GM21423 (cell line): Measurements from ENCODE around the gene PALLD.
A peak's percentile ranks its signal among the peaks of the same experiment; 100 is the strongest.
"Not testable (repeated sequence)": the region's sequence is repeated elsewhere in the genome, so short reads cannot be mapped to it uniquely, and the experiment has no call there.

Experiments used
- ATAC-seq: cut with Tn5 transposase; IDR thresholded peaks from one replicate; pipeline ENCODE4 v1.9.1; 2021; ENCODE audit warnings: mild to moderate bottlenecking, moderate library complexity; ENCODE audit not compliant: unreplicated experiment

The PALLD gene

DNA sequence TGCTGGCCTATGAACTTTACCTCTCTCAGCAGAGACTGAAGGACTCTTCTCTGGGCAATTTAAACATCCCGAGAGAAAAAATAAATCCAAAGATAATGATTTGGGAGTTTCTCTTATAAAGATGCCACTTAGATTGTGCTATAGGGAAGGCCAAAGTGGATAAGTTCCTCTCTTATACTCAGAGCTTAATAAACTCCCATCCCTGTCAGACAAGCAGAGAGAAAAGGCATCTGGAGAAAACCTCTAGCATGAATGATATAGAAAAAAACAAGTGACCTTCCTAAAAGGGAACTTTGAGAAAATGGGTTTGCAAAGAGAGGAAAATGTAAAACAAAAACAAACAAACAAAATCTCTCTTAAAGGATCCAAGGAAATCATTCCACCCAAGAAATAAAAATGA, 199.4 kb downstream of the PALLD start:
- no peak for ATAC-seq

DNA sequence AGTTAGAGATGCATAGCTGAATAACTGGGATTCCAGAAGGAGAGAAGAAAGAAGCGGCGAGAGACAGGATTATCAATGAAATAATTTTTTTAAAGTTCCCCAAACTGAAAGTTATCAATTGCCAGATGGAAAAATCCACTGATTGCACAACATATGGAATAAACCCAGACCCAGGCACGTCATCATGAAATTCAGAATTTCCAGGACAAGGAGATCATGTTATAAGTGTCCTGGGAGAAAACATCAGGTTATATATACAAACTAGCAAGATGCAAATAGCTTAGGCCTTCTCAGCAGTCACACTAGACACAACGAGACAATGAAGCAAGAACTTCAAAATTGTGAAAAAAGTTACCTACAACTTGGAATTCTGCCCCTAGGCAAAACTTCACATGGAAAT, 200.0 kb downstream of the PALLD start:
- ATAC-seq = no peak

DNA sequence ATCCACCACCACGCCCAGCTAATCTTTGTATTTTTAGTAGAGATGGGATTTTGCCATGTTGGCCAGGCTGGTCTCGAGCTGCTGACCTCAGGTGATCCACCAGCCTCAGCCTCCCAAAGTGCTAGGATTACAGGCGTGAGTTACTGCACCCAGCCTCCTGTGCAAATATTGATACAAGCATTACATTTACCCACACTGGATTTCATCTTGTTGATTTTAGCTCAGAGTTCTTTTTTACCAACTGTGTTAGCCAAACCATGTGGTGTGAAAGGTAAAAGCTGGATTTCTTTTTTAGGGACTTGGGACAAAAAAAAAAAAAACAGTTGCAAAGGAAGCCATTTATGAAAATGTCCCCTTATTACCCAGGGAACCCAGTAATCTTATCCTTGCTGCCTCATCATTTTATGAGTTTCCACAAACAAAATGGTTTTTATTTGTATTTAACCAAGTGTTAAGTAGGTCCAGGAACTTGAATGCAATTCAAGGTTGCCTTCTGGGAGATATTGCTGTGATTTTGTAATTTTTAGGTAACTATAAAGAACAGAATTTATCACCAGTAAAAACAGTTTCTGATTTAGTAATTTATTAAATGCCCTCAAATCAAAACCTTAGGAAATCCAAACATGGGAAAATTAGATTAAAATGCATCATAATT, 202.5 kb downstream of the PALLD start:
- no peak for ATAC-seq

DNA sequence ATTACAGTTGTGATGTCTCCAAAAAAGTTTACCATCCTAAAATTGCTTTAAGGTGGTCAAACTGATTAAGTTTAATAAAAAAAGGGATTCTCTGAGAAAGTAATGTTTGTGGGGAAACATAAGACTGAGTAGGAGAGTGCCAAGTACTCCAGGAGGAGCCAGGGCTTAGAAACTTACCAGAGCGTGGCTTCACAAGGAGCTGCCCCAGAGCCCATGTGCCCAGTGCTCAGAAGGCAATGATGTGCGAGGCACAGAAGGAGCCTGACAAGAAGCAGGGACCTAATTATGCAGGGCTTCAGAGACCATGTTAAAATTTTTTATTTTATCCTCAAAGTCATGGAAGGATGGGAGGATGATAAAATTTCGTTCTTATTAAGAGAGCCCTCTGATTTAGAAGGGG, 204.2 kb downstream of the PALLD start:
- ATAC-seq = no peak

DNA sequence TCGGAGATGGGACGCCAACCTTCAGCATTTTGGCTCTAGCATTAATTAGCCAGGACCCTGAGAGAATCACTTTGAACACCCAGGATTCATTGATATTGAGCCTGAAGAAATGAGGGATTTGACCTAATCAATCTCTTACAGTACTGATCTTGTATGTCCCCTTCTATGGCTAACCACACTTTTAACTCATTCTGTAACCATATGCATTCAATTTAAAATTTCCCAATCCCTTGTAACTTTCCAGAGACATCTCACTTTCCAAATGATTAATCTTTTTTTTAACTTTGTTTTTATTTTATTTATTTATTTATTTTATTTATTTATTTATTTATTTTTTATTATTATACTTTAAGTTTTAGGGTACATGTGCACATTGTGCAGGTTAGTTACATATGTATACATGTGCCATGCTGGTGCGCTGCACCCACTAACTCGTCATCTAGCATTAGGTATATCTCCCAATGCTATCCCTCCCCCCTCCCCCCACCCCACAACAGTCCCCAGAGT, 205.8 kb downstream of the PALLD start:
- not testable (repeated sequence) for ATAC-seq

DNA sequence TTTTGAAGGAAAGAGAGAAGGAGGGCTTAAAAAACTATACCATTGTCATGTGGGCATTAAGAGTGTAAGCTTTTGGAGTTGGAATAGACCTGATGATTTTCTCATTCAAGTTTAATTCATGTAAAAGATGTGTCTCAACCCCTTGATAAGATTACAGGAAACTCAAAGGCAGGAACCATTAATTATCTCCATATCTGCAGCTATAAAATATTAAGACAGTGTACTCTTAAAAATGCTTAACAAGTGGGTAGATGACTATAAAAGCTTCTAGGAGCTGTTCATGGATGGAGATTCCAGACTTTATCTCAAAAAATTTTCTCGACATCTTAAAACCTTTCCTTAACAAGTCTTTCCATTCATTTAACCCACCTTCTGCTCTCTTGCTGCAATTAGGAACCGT, 208.3 kb downstream of the PALLD start:
- ATAC-seq = no peak

DNA sequence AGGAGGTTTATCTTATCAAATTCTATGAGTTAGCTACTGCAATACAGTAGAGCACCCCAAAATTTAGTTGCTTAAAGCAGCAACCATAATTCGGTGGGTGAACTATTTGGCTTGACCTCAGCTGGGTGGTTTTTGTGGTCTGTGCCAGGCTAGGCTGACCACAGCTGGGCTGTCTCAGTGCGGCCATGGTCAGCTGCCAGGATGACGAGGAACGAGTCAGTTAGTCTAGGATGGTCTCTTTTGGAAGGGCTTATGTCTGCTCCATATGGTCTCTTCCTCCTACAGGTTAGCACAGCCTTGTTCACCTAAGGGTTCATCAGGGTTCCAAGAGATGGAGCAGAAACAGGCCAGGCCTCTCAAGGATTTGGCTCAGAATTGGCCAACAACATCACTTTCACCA, 210.4 kb downstream of the PALLD start:
- ATAC-seq = no peak

DNA sequence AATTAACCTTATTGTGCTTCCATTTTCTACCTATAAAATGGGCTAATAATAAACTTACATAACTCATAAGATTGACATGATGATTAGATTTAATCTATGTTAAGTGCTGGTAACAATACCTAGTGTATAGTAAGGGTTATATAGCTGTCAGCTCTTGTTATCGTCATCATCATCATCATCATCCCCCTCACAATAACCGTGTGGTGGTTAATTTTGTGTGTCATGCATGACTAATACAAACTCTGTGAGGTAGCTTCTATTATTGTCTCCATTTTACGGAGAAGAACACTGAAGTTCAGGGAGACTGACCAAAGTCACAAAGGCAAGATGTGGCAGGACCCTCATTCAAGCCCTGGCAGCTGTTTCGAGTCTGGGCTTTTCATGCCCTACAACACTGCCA, 211.3 kb downstream of the PALLD start:
- no peak for ATAC-seq

DNA sequence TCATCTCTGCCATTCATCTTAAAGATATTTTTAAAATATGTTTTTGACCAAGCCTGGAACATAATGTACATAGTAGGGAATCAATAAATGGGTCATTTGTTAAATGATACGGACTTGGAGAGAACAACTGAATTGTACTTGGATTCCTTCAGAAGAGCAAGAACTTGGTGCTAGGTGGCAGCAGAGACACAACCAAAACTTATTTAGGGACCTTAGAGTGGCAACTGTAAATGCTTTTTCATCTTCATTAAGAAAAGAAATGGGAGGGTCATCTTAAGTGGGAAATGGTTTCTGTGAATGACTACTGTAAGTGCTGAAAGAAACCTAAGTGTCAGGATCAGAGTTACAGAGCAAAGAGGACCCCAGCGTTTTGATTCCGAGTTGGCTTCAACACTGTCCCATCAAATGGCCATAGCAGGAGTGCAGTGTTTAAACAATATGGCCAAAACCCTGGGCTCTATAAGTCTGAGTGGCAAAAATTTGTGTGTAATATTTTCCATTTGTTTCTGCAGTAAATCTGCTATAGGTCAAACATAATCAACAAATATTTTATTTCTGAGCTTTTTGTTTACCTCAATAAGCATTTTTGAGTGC, 213.6 kb downstream of the PALLD start:
- ATAC-seq = no peak

DNA sequence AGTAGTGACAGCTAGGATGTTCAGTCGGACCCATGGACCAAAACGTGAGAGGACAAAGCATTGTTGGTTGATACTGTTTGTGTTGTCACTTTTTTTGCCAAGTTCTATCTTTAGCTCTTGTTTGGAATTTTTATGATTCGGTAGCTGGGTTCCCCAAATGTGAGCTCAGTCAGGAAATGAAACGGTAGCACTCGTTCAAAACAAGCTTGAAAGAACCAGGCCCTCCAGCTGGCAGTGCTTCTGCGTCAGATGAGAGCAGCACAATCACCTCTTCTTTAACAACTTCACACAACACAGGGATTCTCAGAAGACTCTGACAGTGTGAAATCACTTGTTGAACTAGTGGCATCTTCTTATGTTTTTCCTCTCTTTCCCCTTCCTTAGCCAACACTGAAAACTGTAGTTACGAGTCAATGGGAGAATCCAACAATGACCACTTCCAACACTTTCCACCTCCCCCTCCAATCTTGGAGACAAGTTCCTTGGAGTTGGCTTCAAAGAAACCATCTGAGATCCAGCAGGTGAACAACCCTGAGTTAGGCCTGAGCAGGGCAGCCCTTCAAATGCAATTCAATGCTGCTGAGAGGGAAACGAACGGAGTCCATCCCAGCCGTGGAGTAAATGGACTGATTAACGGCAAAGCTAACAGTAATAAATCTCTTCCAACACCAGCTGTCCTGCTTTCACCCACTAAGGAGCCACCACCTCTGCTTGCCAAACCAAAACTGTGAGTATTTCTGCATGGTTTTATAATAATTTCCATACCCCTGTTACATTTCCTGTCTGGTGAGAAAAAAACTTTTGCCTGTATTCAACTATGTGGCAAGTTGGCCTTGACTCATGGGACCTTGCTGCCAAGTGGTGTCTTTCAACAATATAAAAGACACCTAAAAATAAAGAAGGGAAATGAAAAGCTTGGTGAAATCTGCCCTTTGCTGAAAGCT, 214.6 kb downstream of the PALLD start:
- peak; percentile 40 for ATAC-seq

DNA sequence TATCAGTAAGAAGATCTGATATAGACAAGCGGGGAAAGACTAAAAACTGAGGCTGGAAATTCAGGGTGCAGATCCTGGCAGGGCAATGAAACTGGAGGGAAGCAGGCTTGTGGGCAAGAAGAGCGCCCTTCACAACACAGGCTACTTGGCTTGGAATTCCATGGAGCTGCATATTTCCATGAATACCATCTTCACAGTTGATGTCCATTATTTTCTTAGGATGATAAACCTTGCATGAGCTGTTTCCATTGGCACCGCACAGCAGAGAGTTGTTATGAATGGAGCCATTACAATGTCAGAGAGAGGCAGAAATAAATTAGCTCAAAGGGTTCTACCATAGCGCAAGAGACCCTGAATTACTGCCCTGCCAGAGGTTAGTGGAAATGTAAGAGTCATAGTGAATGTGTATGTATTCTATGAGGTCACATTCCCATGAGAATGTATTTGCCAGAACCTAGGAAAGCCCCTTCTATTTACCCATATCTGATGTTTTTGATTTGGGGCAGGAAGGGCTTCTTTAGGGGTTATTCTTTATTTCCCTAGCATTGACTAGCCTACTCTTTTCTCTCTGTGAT, 215.6 kb downstream of the PALLD start:
- ATAC-seq = no peak

DNA sequence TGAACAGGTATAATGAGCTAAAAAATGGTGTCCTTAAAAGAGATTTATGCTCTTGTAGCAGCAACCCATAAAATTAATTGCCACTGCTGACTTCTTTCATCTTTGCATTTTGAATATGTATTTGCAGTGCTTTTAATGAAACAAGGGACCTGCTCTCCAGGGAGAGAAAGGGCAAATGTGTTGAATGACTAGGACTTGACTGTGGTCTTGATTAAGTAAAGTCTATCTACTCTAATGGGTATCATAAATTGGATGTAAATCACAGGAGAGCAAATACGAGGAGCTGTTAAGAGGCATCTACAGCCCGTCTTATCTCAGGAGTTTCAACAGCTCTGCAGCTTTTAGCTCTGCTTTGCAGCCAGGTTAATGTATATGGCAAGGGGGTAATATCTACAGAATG, 216.4 kb downstream of the PALLD start:
- no peak for ATAC-seq

DNA sequence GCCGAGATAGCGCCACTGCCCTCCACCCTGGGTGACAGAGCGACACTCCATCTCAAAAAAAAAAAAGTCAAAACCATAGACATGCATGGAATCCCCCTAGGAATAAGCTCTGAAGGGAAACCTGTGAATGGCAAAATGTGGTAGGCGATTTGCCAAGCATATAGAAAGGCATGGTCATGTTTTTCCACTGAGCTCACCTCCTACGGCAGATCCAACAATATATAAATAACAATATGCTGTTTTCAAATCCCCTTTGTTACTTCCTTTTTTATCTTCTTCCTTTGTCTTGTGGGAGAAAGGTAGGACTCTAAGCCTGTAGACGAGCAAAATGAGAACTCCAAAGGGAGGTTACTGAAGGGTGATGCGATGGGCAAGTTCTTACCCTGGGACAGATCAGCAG, 219.0 kb downstream of the PALLD start:
- ATAC-seq = no peak

DNA sequence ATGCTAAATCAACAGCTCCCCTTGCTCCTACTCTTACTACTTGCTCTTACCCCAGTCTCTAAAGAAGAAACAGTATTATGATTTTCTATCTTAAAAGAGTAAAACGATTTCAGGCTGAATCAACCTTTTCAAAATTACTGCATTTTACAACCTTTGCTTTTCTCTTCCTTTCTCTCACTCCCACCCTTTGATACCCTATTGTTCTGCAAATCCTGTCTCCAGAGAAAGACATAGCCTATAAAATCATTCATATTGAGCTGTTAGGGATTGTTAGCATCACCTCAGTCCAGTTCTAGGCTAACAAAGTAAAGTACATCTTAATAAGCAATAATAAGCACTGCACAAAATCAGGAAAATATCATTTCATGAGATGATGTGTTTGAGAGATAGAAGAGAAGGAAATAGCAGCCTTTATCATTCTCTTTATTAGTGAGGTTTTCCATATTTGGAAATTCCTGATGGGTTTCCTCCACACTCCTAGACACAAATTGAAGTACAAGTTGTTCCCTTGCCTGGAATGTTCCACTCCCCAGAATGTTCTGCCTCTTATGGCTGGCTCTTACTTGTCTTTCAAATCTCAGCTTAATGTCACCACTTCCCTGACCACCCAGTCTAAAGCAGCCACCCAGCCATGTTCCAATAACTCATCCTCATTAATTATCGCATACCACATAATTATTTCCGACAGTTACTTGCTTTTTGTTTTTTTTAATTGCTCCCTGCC, 219.7 kb downstream of the PALLD start:
- no peak for ATAC-seq

DNA sequence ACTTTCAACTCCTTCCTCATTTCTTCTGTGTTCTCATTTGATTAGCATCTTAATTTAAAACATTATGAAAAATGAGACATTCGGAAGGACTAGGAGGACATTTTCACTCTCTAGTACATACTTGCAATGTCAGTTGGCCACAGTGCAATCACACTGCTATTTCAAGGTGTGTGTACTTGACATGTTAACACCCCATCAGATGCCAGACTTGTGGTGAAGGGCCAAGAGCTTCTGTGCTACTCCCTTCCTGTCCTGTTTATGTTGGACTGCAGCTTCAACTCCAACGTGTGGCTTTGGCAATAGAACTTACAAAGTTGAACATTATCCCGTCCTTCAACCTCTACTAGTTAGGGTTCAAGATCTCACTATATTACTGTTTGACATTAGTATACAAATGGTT, 221.0 kb downstream of the PALLD start:
- no peak for ATAC-seq

DNA sequence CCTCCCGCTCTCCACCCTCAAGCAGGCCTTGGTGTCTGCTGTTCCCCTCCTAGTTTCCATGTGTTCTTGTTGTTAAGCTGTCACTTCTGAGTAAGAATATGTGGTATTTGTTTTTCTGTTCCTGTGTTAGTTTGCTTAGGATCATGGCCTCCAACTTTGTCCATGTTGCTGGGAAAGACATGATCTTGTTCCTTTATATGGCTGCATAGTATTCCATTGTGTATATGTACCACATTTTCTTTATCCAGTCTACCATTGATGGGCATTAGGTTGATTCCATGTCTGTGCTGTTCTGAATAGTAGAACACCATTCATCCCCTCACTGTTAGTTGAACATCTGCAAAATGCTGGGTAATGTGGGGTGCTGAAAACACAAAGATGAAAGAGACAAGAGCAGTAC, 222.9 kb downstream of the PALLD start:
- ATAC-seq = no peak

DNA sequence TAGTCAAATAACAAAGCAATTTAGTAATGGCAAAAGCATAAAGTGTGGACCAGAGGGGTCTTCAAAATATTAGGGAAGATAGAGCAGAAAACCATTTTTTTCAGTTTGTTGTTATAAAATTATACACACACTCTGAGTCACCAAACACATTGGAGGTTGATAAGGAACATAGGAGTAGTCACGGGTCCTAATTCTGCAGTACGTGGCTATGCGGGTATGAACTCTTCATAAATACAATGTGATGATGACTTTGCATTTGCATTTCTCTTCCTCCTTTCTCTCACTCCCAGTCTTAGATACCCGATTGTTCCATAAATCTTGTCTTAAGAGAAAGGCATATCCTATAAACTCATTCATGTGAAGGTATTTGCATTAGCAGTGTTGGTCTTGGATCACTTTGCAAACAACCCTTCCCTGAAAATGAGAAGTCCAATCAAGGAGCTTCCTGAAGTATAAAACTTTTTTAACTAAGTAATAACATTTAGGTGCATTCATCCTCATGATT, 223.6 kb downstream of the PALLD start:
- no peak for ATAC-seq

DNA sequence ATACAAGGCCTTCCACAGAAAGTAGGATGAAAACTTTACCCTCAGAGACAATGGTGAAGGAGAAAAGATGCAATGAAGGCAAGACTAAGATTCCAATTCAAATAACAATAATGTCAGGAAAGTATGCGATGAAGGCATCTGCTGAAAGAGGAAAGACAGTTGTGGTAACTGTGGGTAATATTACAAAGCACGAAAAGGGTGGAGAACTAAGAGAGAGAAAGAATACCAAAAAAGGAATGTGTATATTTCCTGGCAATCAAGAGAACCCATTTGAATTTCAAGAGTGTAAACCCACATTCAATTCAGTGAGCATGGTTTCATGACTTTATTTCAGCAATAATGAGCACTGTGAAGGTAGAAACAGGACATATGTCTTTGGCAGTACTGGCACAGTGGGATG, 225.5 kb downstream of the PALLD start:
- no peak for ATAC-seq

DNA sequence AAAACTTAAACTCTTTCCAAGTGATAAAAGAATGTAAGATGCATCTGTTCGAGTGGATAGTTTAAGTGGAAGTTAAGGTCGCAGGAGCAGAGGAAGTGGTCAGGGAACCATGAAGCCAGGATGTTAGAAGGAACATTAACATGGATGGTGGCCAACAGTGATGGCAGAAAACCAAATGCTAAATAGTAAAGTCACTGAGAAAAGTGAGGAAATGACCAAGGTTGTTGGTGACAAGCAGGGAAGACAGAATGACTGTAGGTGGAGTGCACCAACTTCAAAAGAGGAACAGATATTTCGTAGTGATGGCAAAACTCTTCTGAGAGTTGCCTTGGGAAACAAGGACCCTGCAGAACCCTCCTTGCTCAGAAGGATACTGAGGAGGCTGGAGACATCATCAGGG, 226.2 kb downstream of the PALLD start:
- no peak for ATAC-seq

DNA sequence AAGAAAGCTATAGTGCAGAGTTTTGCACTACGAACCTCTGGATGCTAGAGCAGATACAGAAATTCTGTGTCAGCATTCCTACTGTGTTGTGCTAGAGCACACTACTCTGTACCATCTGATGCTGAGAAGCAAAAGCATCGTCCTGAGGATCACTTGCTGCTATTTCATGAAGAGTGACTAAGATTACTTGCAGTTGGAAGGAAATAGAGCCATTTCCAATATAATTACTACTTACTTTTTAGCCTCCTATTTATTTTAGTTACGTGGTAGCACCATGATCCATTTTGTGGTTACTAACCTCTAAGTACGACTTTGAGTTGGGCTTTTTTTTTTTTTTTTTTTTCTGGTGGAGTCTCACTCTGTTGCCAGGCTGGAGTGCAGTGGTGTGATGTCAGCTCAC, 226.7 kb downstream of the PALLD start:
- ATAC-seq = no peak

DNA sequence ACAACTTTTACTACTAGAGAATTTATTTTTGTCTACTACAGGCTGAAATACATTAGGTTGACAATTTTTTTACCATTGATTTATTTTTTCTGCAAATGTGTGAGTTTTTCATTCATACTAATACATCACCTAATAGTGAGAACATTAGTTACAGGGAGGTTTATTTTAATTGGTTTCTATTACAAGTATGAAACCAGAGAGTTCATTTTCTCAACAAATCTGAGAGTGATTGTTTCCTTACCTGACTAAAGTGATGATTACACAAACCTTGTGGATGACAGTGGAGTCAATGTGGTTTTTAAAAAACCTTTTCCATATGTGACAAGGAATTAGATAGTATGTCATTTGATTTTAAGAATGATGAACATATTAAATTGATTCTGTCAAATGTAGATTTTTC, 227.4 kb downstream of the PALLD start:
- ATAC-seq = no peak
